Esophagus (tissue), 2 donors: ENCODE measurements around the gene SLC35E3. TPM values are rescaled to one million over a fixed set of nuclear protein-coding genes. Genes with fewer than 3 reads are reported as not detected.

Source experiments
- H3K27ac ChIP-seq, 2 donors: one replicate each; pipeline ENCODE4 v1.5.1; 2013; ENCODE audit warnings: low read depth in 2 of 2, mild to moderate bottlenecking in 2 of 2, inconsistent platforms in 1 of 2, low read length in 1 of 2, moderate library complexity in 1 of 2
- H3K27me3 ChIP-seq, 2 donors: one replicate each; pipeline ENCODE4 v1.6.1; 2013; ENCODE audit warnings: low read length in 2 of 2, control low read depth in 1 of 2, mild to moderate bottlenecking in 1 of 2; ENCODE audit not compliant: insufficient read depth in 2 of 2, control insufficient read depth in 1 of 2
- H3K36me3 ChIP-seq, 2 donors: one replicate each; pipeline ENCODE4 v1.6.1; 2013; ENCODE audit warnings: low read length in 1 of 2; ENCODE audit not compliant: control insufficient read depth in 2 of 2, insufficient read depth in 2 of 2
- H3K4me1 ChIP-seq, 2 donors: one replicate each; pipeline ENCODE4 v1.6.1; 2013; ENCODE audit warnings: low read length in 1 of 2; ENCODE audit not compliant: control insufficient read depth in 2 of 2, insufficient read depth in 2 of 2
- H3K4me3 ChIP-seq, 2 donors: one replicate each; pipeline ENCODE4 v1.5.1; 2013; ENCODE audit warnings: low read length in 2 of 2, mild to moderate bottlenecking in 2 of 2, low read depth in 1 of 2, moderate library complexity in 1 of 2
- H3K9me3 ChIP-seq, 2 donors: one replicate each; pipeline ENCODE4 v1.6.1; 2013; ENCODE audit warnings: mild to moderate bottlenecking in 2 of 2, low read depth in 1 of 2, low read length in 1 of 2, moderate library complexity in 1 of 2; ENCODE audit not compliant: control insufficient read depth in 2 of 2, insufficient read depth in 1 of 2
- WGBS, 2 donors: extraction: QIAGEN DNeasy Blood & Tissue Kit; methylation state at CpG; one replicate each; pipeline ENCODE4 v1.1.7; 2013; 5-methylcytosine and 5-hydroxymethylcytosine counted together
- polyA plus RNA-seq, 2 donors: library from polyadenylated mRNA; stranded (reverse); fragments of 200-250 nt; gene quantifications; one replicate each; pipeline ENCODE4 v1.2.3, GENCODE V29; 2013
- donor health status: healthy with polysubstance abuse.
- donor health status: Bipolar disorder and iron deficiency.

SLC35E3 gene
- polyA plus RNA-seq, 2 donors = 4.3 to 8.2 TPM

DNA sequence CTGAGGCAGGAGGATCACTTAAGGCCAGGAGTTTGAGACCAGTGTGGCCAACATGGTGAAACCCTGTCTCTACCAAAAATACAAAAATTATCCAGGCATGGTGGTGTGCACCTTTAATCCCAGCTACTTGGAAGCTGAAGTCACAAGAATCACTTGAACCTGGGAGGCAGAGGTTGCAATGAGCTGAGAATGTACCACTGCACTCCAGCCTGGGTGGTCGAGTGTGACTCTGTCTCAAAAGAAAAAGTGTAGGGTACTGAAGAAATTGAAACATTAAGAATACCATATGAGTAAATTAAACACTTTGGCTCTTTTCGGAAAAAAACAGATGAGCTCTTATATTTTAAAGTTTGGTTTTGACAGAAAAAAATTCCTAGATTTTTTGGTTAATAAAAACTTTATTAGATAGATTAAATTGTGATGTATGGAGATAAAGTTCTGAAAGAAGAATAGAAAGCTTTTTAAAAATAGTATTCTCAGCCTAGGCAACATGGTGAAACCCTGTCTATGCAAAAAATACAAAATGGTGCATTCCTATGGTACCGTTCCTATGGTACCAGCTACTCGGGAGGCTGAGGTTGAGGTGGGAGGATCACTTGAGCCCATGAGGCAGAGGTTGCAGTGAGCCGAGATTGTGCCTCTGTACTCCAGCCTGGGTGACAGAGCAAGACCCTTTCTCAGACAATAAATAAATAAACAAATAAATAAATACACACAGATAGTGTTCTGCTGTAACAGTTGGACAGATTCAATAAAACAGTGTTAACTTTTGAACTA, 82.1 kb downstream of the SLC35E3 start:
- Histone ChIP-seq H3K9me3 (no peaks in the 10 kb centered on the region), H3K36me3 (peaks cover 2 to 13% of the 10 kb centered on the region in 2 donors), H3K4me3 (no peak overlapping the region), H3K27ac (no peak overlapping the region), H3K27me3 (no peaks in the 10 kb centered on the region), H3K4me1 (no peaks in the 10 kb centered on the region)
- 82 to 86% methylated on average over 5 of the region's 5 CpGs for WGBS, 2 donors

DNA sequence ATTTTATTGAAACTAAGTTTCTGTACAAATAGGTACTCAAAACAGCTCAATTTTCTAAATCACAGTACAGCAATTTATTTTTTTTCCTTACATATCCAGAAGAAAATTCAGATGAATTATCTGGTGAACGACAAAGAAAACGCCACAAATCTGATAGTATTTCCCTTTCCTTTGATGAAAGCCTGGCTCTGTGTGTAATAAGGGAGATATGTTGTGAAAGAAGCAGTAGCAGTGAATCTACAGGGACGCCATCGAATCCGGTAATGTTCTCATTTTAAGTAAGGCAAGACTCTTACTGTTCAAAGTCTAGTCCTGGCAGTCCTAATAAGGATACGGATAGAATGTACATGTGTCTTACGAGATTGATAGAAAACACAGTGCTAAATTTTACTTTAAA, 82.7 kb downstream of the SLC35E3 start:
- no peaks in the 10 kb centered on the region for H3K4me1 ChIP-seq
- no peak overlapping the region for H3K27ac ChIP-seq
- H3K9me3 ChIP-seq = no peaks in the 10 kb centered on the region
- peaks cover 2 to 12% of the 10 kb centered on the region in 2 donors for H3K36me3 ChIP-seq
- no peaks in the 10 kb centered on the region for H3K27me3 ChIP-seq
- no peak overlapping the region for H3K4me3 ChIP-seq
- WGBS, 2 donors = 86 to 88% methylated on average over 7 of the region's 7 CpGs

Other genes with a start within 250 kb of the SLC35E3 start
- 10 to 100 TPM; 47.1 to 58.2 TPM for gene RAP1B, start 135.3 kb upstream of the SLC35E3 start, polyA plus RNA-seq
- 10 to 100 TPM; 13.6 to 14.8 TPM for gene NUP107, start 59.2 kb upstream of the SLC35E3 start, polyA plus RNA-seq
- gene MDM2, start 62.0 kb downstream of the SLC35E3 start, polyA plus RNA-seq = 10 to 100 TPM; 21.9 to 93.4 TPM
- gene CPM, start 187.0 kb downstream of the SLC35E3 start, polyA plus RNA-seq = 1 to 10 TPM; 1.8 to 4.1 TPM